Panc1 (cell line): ENCODE results near the gene DLGAP4.

Source experiments
- POLR2AphosphoS5 ChIP-seq: IDR thresholded peaks from 2 replicates; pipeline ENCODE4 v1.6.1; 2012; ENCODE audit warnings: mild to moderate bottlenecking, low read depth, low read length, moderate library complexity
- REST ChIP-seq, 2 experiments: IDR thresholded peaks; 2 replicates each; pipeline ENCODE4 v1.6.1; 2011 to 2012; ENCODE audit warnings: low read depth in 2 of 2, control low read depth in 1 of 2, low read length in 1 of 2, mild to moderate bottlenecking in 1 of 2, moderate library complexity in 1 of 2; ENCODE audit not compliant: insufficient read depth in 1 of 2
- SIN3A ChIP-seq: IDR thresholded peaks from 2 replicates; pipeline ENCODE4 v1.6.1; 2012; ENCODE audit warnings: low read depth, mild to moderate bottlenecking, low read length, moderate library complexity, borderline replicate concordance; ENCODE audit not compliant: insufficient read depth
- TF ChIP-seq, protein P1 (sequence below): fragments of 450-650 bp; IDR thresholded peaks from 2 replicates; pipeline ENCODE4 v1.5.1; 2017; ENCODE audit warnings: mild to moderate bottlenecking

GRCh38 chr20:36532388-36532787 lies 226.2 kb downstream of the DLGAP4 start:
- TF ChIP-seq, protein P1, sequence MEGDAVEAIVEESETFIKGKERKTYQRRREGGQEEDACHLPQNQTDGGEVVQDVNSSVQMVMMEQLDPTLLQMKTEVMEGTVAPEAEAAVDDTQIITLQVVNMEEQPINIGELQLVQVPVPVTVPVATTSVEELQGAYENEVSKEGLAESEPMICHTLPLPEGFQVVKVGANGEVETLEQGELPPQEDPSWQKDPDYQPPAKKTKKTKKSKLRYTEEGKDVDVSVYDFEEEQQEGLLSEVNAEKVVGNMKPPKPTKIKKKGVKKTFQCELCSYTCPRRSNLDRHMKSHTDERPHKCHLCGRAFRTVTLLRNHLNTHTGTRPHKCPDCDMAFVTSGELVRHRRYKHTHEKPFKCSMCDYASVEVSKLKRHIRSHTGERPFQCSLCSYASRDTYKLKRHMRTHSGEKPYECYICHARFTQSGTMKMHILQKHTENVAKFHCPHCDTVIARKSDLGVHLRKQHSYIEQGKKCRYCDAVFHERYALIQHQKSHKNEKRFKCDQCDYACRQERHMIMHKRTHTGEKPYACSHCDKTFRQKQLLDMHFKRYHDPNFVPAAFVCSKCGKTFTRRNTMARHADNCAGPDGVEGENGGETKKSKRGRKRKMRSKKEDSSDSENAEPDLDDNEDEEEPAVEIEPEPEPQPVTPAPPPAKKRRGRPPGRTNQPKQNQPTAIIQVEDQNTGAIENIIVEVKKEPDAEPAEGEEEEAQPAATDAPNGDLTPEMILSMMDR: no peak
- TF ChIP-seq SIN3A: no peak
- TF ChIP-seq REST (IDR thresholded peaks at IDR 0.05; ENCODE audit: insufficient read depth in 1 of 2, low read depth in 2 of 2, low read length in 1 of 2): no peak
- no peak for TF ChIP-seq POLR2AphosphoS5
